Medulla oblongata (tissue), 1 donor: Measurements from ENCODE around the gene PNRC1.
"Not testable (repeated sequence)": the region's sequence is repeated elsewhere in the genome, so short reads cannot be mapped to it uniquely, and the experiment has no call there.

ENCODE experiments used
- DNase-seq: peaks from one replicate; pipeline ENCODE4 v3.0.0-alpha.2; 2015; ENCODE audit errors: extremely low spot score

The PNRC1 gene

DNA sequence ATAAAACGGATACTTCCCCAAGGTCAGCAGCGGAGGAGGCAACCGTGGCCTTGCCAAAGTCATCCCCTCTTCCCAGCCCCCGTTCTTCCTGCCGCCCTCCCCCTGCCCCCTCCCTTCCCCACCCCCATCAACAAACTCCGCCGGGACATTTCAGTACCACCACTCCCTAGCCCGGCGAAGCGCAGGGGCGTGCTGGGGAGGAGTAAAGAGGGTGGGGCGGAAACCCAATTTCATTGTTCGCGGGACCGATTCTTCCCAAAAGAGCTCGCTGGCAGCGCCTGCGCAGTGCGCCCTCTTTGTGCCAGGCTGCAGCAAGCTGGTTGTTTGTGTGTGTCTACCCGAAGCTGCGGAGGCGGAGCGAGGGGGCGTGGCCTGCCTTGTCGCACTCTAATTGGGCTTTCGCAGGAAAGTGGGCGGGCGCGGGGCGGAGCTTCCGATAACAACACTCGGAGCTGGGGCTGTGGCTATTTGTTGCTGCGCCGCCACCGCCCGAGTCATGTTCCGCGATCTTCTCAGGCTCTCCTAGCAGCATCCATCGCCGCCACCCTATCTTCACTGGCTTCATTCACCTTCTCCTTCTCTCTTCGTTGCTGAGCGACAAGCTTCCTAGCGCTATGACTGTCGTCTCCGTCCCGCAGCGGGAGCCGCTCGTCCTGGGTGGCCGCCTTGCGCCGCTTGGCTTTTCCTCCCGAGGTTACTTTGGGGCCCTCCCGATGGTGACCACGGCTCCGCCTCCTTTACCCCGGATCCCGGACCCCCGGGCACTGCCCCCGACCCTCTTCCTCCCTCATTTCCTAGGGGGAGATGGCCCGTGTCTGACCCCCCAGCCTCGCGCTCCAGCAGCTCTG lies at the start of gene PNRC1:
TSS of gene PNRC1 (plus strand) at position 471 of the 848 bp plus-strand sequence. CDS start at position 615, 144 bp downstream.
- DNase-seq: peak; percentile 99

DNA sequence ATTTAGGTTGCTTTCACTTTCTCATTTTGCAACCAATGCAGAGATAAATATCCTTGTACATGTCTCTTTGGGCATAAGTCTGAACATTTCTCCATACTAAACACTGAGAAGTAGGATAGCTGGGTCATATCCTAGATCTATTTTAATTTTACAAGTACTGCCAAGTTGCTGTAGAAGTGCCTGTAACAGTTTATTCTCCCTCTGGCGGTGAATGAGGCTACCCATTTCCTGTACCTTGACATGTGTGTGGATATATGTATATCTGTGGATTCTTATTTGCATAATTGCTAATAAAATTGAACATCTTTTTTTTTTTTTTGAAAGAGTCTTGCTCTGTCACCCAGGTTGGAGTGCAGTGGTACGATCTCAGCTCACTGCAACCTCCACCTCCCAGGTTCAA lies 48.0 kb upstream of the PNRC1 start:
- DNase-seq: no peak

DNA sequence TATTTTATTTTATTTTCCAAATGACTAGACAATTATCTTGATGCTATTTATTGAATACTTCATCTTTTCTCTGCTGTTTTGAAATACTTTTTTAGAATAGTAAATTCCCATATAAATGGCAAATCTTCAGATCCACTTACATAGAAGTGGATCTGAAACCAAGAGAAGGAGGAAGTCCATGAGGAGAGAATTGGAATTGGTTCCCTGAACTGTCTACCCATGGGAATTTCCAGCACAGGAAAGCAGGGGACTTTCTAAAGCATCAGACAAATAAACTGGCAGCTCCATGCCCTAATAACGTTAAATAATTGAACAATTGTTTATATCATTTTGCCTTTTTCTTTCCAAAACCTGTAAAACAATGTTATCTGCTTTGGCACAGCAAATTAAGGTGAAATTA lies 47.1 kb upstream of the PNRC1 start:
- no peak for DNase-seq

DNA sequence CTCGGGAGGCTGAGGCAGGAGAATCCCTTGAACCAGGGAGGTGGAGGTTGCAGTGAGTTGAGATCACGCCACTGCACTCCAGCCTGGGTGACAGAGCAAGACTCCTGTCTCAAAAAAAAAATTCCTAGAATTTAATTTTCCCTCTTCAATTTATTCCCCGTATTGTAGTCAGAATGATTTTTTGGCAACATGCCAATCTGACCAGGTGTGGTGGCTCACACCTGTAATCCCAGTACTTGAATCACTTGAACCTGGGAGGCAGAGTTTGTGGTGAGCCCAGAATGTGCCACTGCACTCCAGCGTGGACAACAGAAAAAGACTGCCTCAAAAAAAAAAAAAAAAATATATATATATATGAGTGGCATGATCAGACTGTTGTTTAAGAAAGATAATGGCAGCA lies 46.4 kb upstream of the PNRC1 start:
- not testable (repeated sequence) for DNase-seq

DNA sequence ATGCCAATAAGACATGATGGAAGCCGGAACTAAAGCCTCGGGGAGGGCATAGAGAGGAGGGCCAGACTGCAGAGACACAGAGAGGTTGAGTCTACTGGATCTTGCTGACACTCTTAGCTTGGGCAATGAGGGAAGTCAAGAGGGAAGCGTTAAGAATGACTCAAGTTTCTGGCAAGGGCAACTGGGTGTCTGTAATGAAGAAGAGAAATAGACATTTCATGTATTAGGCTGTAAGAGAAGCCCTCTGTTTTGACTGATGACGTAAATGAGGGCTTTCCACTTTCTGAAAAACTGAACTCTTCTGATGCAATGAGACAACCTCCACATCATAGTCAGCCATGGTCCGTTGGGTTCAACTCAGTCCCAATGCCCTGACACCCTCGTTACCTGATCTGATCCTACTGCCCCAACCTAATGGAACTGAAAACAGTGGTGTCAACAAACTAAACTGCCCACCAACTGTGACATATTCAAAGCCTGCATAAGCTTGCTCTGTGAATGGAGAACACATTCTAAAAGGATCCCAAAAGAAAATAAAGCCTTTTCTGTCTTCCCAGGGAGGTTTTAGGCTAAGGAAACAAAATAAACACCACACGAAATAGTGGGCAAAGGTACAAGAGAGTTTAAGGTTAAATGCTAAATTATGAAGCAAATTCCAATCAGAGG lies 45.8 kb upstream of the PNRC1 start:
- peak; percentile 76 for DNase-seq

DNA sequence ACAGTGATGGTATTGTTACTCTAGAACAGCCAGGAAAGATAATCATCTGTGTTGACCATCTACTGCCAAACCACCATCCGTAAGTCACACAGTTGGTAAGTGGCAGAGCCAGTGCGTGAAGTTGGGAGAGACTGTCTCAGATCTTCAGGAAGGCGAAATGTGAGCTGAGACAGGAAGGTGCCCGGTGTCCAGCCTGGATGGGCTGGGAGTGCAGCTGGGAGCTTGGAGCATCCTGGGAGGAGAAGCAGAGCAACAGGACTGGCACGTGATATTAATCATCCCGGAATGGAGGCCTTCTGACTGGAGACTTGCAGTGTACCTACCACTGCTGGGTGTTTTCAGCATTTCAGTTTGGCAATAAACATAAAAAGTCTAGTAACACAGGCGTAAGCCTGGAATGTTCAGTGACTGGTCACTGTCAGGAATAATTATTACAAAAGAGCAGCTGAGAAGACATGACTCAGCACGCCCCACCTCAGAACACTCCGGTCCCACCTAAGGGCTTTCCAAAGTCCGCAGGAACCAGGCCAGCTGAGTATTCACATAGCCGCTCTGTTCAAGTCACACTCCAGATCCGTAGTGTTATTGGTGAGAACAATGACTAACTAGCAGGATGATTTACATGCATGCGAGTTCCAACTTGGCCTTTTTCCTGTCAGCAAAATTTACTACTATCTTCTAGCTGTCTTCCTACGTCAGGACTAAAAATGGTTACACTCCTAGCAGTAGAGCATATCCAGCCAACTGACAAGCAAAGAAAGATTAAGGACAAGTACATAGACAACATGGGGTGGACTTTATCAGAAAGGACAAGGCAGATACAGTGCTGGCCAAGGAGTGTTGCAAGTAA lies 45.1 kb upstream of the PNRC1 start:
- DNase-seq: peak; percentile 40

DNA sequence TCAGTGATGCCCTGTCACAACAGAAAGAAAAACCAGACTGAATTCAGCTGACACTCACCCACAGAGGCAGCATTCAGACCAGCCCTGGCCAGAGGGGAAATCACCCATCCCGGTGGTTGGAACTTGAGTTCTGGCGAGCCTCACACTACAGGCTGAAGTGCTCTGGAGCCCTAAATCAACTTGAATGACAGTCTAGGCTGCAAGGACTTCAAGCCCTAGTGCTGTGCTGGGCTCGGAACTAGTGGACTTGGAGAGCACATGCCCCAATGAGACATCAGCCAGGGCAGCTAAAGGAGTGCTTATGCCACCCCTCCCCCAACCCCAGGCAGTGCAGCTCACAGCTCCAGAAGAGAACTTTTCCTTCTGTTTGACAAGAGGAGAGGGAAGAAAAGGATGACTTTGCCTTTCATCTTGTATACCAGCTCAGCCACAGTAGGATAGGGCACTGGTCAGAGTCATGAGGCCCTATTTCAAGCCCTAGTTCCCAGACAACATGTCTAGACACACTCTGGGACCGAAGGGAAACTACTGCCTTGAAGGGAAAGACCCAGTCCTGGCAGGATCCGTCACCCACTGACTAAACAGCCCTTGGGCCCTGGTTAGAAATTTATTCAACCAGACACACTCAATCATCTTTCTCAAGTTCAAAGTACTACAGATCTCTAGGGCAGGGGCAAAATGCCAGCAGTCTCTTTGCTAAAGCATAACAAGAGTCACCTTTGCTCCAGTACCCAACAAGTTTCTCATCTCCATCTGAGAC lies 43.2 kb upstream of the PNRC1 start:
- no peak for DNase-seq

DNA sequence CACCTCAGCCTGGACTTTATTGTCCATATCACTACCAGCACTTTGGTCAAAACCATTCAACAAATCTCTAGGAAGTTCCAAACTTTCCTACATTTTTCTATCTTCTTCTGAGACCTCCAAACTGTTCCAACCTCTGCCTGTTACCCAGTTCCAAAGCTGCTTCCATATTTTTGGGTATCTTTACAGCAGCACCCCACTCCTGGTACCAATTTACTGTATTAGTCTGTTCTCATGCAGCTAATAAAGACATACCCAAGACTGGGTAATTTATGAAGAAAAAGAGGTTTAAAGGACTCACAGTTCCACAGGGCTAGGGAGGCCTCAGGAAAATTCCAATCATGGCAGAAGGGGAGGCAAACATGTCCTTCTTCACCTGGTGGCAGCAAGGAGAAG lies 42.7 kb upstream of the PNRC1 start:
- not testable (repeated sequence) for DNase-seq

DNA sequence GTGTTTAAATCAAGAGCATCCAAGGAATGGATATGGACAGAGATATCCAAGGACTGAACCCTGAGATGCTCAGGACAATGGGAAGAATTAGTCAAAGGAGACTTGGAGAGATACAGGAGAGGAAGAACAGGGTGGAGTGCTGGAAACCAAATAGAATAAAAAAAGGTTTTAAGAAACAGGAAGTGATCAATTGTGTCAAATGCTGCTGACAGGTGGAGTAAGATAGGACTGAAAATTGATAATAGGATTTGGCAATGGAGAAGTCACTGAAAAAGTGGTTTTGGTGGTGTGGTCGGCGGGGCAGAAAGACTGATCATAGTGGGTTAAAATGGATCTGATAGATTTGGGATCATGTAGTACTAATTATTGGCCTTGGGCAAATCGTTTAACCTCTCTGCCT lies 37.9 kb upstream of the PNRC1 start:
- no peak for DNase-seq

DNA sequence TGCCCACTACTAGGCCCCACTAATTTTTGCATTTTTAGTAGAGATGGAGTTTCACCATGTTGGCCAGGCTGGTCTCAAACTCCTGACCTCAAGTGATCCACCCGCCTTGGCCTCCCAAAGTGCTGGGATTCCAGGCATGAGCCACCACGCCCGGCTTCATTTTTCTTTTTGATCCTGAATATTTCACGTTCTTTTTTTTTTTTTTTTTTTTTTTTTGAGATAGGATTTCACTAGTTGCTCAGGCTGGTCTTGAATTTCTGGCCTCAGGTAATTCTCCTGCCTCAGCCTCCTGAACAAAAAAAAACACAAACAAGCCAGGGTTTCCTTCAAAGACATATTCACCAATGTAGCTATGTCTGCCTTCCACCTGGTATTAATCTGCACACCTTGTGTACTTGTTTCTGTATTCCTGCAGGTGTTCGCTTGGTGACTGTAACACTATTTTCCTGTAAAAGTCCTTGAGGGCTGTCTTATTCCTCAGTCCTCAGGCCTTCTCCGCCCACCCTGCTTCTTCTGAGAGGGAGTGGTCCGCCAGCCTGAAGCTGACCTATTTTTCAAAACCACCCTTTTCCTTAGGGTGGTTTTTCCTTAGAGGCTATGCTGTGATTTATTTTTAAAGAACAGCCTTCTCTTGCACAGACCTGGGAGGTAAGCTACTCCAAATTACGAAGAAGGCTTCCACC lies 36.1 kb upstream of the PNRC1 start:
- DNase-seq: no peak

DNA sequence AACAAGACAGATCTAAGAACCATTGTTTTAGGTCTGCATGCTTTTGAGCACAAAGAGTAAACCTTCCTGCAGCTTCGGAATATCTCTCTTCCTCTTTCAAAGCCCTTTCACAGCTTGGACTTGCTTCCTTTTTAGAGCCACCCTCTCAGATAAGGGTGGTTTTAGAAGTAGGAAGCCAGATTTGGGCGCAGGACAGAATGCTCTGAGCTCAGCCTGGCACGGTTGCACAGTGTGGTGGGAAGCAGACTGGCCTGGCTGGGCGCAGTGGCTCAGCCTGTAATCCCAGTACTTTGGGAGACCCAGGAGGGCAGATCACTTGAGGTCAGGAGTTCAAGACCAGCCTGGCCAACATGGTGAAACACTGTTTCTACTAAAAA lies 35.6 kb upstream of the PNRC1 start:
- peak; percentile 72 for DNase-seq

DNA sequence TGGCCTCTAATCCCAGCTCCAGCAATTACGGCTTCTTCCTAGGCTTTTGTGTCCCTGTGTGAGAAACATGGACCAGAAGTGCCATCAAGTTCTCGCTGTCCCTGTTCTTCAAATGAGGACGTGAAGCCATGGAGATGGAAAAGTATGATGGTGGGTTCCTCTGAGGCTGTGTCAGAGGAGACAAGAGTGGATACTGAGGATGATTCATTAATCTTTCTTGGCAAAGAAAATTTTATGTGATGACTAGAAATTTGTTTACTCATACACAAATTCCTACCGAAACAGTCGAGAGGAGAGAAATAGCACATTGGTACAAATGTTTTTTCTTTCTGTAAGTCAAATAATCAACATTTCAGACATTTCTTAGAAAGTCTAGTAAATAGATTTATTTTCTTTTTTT lies 35.0 kb upstream of the PNRC1 start:
- DNase-seq: no peak

DNA sequence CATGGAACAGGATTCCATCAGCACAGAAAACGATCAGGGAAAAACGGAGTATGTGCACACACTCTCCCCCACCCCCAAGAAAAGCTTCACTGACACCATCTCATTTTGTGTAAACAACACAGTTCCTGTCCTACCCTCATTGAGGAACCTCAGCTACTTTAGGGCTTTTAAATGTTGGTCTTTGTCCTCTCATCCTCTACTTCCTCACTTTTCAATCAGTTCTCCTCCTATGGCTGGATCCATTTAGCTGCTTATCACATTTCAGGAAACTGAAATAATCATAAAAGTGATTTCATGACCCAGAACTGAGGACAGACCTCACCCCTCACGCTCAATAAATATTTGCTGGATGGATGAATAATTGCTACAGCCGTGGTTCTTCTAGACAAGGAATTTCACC lies 33.1 kb upstream of the PNRC1 start:
- DNase-seq: peak; percentile 10

DNA sequence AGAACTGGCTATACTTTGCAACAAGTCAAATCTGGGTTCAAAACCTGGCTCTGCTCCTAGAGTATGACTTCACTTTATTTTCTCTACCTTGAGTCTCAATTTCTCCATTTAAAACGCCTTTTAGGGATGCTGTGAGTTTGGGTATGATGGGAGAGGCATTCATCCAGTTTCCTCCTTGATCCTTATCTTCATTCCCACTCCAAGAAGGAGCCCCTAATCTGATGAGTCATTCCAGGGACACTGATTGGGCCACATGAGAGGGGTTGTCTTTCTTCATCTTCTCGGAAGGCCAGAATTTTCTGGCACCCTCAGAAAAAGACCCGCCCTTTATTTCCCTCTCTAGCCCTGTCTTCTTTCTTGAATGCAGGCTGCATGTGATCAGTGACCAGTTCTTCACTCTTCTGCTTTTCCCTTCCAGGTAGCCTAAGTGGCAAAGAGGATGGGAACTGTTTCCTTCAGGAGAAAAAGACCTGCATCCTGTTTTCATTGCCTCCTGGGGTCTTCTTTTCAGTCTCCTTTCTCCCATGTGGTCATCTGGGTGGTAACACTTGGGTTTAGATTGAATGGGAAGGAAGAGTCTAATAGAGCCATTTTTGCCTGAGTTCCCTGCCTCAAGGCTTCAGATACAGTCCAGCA lies 32.1 kb upstream of the PNRC1 start:
- DNase-seq: no peak

DNA sequence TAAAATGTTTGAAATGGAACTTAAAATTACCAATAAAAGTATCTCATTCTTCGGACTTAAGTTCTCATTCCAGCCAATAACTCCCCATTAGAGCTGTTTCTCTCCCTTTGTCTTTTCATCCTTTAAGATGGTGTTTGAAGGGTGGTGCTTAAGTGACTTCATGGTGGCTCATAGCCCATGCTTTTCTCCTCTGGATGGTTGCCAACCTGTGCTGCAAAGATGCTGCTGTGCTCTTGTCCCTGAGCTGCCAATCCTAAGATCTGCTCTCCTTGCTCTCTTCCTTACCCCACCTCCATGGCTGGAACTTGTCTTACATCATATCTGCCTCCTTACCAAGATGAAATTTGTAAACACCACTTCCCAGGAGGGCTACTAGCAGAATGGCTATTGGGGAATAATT lies 31.6 kb upstream of the PNRC1 start:
- no peak for DNase-seq

DNA sequence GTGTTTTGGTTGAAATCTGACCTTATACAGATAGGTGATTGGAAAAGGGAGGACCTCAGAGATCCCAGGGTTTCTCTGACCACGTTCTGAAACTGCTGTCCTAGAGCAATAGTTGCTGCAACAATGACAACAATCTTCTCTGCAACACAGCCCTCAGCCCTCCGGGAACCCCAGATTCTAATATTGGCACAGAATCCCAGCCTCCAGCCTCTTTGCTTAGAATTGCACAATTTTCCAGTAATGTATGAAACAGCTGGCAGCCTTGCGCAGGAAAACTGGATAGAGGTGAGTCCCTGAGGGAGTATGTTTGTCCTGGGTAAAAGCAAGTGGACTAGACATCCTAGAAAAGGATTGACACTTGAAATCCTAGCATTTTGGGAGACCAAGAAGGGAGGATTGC lies 30.4 kb upstream of the PNRC1 start:
- no peak for DNase-seq

DNA sequence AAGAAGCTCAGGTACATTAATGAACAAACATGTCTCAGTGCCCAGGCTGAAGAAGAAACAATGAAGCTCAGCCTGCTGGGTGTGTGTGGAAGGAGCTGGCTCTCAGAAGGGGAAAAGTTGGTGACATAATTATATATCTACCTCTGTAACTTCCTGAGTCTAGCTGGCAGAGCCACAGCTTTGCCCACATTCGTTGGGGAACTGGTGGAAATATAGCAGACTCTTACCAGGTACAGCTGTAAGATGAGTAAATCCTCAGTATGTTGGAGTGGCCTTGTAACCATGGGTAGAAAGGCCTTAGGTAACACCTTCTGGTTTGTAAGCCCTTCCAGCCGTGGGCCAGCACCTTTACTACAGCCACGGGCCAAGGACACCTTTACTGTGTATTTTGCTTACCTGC lies 29.9 kb upstream of the PNRC1 start:
- no peak for DNase-seq

DNA sequence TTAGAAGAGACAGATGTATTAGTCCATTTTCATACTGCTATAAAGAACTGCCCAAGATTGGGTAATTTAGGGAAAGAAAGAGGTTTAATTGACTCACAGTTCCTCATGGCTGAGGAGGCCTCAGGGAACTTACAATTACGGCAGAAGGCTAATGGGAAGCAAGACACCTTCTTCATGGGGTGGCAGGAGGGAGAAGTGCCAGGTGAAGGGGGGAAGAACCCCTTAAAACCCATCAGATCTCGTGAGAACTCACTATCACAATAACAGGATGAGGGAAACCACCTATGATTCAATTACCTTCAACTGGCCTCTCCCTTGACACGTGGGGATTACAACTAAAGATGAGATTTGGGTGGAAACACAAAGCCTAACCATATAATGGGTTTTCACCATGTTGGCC lies 28.9 kb upstream of the PNRC1 start:
- DNase-seq: no peak

DNA sequence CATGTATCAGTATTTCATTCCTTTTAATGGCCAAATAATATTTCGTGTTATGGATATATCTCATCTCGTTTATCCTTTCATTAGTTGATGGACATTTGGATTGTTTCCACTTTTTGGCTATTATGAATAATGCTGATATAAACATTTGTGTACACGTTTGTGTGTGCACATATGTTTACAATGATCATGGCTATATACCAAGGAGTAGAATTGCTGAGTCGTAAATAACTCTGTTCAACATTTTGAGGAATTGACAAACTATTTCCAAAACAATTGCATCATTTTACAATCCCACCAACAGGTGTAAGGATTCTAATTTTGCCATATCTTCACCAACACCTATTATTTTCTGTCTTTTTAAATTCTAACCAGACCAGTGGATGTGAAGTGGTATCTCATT lies 26.3 kb upstream of the PNRC1 start:
- no peak for DNase-seq

DNA sequence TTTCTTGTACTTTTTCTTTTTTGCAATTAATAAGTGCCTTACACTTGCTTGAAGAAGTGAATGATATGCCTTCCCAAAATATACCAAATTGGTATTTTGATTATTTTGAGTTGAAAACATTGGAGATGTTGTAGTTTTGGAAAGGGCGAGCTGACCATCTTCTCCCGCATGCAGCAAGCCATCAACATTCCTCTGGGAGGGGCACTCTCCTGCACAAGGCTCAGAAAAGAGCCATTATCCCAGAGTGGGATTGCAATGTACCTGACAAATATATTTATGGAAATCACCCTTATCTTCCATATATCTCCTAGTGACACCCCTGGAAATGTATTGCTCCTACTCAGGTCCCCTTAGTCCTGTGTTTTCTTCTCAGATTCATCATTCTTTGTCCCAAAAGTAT lies 22.8 kb upstream of the PNRC1 start:
- no peak for DNase-seq

DNA sequence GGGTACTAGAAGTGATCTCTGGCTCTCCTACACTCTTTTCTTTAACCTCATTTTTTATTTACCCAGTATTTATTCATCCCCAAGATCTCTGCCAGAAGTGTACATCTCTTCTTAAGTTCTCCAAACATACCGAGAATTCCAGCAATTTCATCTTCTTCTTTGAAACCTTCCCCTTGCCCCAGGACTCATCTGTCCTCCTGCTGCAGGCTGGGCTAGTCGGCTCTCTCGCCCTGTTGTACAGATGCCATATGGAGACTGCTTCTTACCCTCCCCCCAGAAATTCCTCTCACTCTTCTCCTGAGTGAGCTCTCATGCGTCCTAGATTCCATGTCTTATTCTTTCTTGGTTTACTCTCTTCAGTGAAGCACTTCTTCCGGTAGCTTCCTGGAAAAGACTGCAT lies 21.9 kb upstream of the PNRC1 start:
- DNase-seq: no peak
